NCI-H524 treated with DMSO at 0.1 percent for 48 hours (cell line): ENCODE results near the gene RAB22A.

Experiments used
- DNase-seq: peaks from one replicate; lab custom pipeline; 2025; lab: John Stamatoyannopoulos, UW

The RAB22A gene

GRCh38 chr20:58303547-58303946, 6.0 kb upstream of the RAB22A start:
- DNase-seq, result no peak

DNA sequence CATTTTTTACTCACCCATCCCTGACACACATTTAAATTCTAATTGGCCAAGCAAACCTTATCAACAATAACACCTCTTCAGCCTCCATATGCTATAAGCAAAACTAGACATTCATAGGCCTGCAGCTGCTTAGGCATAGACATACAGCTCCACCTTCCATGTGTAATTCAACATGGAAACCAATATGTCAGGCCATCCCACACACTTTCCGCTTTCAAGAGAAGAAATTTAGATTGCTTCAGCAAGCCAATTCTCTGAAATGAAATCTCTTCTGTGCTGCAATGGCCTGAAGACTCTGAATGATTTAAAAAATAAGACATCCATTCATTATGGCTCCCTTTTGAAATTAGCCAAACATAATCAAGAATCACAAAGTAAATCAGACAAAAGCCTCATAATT, 4.5 kb upstream of the RAB22A start:
- no peak for DNase-seq

- DNase-seq, result no peak
Observed at GRCh38 chr20:58306421-58307261, 2.9 kb upstream of the RAB22A start.

- no peak for DNase-seq
Observed at GRCh38 chr20:58307270-58307669, 2.2 kb upstream of the RAB22A start.

DNA sequence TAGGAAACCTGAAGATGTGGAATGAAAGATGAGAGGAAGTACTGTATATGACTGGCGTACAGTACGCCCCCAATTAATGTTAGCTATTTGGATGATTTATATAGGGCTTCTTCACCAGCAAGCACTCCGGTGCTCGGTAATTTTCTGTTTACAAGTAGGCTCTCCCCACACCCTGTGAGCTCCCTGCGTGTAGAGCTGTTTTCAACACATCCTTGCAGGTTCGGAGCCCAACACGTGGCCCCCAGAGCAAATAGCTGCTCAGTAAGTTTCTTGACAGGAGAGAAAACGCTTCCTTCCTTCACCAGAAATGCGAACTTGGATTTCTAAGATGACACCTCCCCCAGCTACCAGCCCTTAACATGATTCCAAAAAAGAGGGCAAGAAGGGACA, 1.2 kb upstream of the RAB22A start:
- no peak for DNase-seq

GRCh38 chr20:58308680-58309527, 611 bp upstream of the RAB22A start:
- no peak for DNase-seq

- no peak for DNase-seq
Observed at GRCh38 chr20:58310291-58310782, 822 bp downstream of the RAB22A start.

DNA sequence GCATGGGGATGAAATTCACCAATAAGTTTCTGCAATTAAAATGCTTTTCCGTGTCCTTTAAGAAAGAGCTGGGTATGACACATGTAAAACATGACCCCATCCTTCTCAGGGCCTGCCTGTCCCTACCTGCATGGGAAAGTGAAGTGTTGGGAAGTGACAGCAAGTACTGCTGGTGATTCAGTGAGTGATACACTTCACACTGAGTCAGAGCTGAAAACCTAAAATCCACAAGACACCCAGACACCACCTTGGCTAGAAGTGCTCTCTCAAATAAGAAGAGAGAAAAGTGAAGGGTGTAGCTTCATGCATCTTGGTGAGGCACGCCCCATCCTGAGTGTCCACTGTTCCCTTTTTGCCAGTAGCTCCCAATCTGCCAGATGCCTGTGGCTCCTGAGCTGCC, 3.3 kb downstream of the RAB22A start:
- no peak for DNase-seq

DNA sequence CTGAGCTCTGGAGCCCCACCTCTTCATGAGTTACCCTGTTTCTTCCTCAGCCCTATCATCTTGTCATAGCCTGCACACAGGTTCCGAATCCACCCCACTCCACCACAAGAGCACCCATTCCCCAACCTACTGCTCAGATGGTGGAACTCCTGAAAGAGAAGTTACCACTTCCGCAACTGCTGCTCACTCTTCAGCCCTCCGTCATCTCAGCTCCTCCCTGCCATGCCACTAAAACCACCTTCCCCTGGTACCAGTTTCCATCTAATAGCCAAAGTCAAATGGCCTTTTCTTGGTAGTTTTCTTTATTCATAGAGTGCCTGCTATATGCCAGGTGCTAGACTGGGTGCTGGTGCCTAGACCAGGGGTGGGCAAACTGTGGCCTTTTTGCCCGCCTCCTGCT, 3.9 kb downstream of the RAB22A start:
- DNase-seq, result no peak

DNA sequence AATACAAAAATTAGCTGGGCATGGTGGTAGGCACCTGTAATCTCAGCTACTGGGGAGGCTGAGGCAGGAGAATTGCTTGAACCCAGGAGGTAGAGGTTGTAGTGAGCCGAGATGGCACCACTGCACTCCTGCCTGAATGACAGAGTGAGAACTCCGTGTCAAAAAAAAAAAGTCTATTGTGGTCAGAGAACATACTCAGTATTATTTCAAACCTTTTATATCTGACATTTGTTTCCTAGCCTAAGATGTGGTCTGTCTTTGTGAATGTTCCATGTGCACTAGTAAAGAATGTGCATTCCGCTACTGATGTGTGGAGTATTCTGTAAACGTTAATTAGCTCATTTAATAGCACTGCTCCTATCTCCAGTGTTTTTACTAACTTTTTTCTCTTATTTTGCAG, 11.7 kb downstream of the RAB22A start:
- no peak for DNase-seq

- DNase-seq, result no peak
Observed at GRCh38 chr20:58322083-58322482, 12.6 kb downstream of the RAB22A start.

GRCh38 chr20:58325912-58326311, 16.4 kb downstream of the RAB22A start:
- no peak for DNase-seq

- no peak for DNase-seq
Observed at GRCh38 chr20:58327211-58327610, 17.7 kb downstream of the RAB22A start.

GRCh38 chr20:58328836-58329235, 19.3 kb downstream of the RAB22A start:
- no peak for DNase-seq

DNA sequence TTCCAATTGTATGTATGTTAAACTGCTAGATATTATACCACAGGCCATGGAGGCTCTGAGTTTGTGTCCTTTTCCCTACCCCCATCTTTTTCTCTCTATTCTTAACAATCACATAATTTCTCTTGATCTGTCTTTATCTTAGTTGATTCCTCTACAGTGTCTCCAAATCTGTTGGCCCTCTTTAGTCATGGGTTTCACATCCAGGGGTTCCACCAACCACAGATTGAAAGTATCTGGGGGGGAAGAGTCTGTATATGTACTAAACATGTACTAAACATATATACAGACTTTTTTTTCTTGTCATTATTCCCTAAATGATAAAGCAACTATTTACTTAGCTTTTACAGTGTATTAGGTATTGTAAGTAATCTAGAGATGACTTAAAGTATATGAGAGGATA, 20.2 kb downstream of the RAB22A start:
- no peak for DNase-seq

GRCh38 chr20:58330249-58330648, 20.7 kb downstream of the RAB22A start:
- no peak for DNase-seq

- DNase-seq, result no peak
Observed at GRCh38 chr20:58330687-58331086, 21.2 kb downstream of the RAB22A start.

GRCh38 chr20:58331961-58332551, 22.5 kb downstream of the RAB22A start:
- no peak for DNase-seq

DNA sequence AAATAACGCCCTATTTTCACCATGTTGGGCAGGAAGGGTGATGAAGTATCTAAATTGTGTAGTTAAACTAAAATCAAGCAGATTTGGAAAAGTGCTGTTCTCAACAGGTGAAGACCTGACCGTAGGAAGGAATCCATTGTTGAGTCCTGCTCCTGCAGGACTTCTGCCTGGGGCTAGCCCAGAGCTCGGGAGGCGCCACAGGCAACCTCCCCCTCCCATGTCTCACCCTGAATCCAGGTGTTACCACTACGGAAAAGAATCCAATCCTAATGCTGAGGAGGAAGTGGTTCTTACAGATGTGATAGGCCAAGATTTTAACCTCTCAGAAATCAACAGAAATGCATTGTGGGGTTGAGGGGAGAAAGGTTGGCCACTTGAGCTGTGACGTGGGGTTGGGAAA, 30.2 kb downstream of the RAB22A start:
- DNase-seq, result no peak

DNA sequence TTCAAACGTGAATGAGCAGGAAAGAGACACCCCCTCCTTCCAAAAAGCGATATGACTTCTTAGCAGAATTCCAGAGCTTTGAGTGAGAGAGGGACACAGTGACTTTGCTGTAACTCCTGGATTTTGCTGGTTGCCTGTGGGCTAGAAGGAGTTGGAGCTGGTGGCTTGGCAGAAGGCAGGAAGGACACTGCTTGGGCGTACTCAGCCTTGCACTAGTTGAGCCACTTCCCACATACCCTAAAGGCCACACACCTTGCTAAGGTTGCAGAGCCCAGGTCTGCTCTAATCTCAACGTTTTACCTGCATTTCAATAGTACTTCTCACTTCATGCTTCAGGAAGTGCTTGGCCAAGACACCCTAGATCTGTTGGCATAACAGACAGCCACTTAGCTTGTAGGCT, 30.6 kb downstream of the RAB22A start:
- no peak for DNase-seq

DNA sequence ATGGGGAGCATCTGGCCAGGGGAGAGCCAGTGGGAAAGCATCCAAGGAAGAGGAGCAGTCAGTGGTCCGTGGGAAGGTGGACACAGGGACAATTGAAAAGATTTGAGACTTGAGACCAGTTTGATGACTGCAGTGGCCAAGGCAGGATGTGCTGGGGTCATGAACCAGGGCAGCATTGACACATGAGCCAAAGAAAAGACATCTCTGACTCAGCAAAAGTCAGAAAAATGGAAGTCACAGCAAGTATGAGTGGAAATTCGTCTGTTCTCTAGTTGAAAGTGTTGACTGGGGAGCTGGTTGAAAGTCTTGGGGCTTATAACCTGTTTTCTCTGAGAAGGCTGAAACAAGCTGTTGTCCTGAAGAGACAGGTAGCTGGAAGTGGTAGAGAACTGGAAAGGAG, 31.3 kb downstream of the RAB22A start:
- no peak for DNase-seq

- no peak for DNase-seq
Observed at GRCh38 chr20:58342104-58342945, 32.8 kb downstream of the RAB22A start.
